ENCODE data around the gene IL22RA1.

The IL22RA1 gene

DNA sequence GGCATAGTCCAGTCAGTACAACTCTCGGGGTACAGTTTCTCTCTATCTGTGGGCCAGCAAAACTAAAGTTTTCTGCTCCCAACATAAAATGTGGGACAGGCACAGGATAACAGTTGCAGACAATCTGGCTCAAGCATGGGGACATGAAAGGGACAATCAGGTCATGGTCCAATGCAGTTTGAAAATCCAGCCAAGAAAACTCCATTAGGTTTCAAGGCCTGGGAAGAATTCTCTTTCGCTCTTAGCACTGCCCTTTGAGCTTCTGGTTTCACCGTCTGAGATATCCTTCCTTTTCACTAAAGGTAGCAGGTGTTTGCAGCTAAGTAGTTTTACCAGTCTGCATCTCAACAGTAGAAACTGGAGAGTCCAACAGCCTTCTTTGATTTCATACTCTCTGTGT, 21.1 kb upstream of the IL22RA1 start:
- no peak for DNase-seq

DNA sequence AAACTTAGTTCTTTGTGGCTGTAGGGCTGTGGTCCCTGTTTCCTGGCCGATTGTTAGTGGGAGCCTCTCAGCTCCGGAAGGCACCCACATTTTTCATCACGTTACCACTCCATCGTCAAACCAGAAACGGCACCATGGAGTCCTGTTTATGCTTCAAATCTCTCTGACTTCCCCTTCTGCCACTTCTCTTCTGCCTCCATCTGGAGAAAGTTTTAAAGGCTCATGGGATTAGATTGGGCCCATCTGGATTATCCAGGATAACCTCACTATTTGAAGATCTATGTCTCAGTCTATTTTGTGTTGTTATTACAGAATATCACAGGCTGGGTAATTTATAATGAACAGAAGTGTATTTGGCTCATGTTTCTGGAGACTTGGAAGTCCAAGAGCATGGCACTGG, 19.3 kb upstream of the IL22RA1 start:
- DNase-seq, result no peak

DNA sequence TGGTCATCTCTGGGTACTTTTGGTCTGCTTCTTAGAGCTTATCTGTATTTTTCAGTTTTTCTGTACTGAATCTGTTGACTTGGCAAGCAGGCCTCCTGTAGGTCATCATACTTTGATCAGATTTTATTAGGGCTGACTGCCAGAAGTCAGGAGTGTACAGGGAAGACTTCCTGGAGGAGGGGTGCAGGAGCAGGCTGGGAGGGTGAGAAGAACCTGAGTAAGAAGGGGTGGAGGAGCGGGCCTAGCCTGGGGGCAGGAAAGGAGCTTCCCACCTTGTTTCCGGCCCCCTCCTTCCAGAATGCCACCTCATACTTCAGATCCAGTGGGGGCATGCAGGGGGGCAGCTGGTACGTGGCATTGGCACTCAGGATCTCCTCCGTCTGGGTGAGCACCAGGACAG, 18.3 kb upstream of the IL22RA1 start:
- no peak for DNase-seq

DNA sequence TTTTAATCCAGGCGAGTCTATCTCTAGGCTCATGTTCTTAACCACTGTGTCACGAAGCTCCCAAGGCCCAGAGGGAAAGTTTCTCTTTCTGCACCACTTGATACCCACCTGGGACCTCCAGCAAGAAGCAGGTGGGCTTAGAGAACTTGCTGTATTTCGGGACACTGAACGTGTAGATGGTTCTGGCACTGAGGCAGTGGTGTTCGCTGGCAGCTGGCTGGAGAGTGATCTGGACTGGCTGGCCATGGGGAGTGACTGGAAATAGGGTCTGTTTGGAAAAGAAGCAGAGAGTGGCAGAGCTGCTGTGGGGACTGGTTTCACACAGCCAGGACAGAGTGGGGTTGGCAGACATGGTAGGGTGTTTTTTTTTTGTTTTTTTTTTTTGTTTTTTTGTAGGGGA, 16.4 kb upstream of the IL22RA1 start:
- no peak for DNase-seq

DNA sequence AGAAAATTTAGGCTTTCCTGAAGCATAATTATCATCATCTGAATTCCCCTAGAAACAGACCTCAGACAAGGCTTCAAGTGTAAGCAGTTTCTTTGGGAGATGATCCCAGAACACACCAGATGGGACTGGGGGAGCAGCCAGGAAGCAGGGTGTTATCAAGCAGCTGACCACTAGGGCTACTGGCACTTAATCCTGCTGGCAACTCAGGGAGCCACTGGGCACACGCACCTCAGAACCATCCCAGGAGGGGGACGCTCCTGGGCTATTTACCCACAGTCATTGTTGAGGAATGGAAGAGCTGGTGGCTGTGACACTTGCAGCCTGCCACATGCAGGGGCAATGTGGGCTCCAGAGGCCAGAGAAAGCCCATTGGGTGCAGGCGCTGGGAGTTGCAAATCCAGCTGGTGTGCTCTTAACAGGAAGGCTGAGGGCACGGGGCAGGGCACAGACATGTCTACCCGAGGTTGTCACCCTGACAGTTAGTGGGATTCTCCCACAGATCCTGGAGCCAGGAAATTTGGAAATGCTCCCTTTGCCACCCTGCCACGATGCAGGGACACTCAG, 15.1 kb upstream of the IL22RA1 start:
- no peak for DNase-seq

DNA sequence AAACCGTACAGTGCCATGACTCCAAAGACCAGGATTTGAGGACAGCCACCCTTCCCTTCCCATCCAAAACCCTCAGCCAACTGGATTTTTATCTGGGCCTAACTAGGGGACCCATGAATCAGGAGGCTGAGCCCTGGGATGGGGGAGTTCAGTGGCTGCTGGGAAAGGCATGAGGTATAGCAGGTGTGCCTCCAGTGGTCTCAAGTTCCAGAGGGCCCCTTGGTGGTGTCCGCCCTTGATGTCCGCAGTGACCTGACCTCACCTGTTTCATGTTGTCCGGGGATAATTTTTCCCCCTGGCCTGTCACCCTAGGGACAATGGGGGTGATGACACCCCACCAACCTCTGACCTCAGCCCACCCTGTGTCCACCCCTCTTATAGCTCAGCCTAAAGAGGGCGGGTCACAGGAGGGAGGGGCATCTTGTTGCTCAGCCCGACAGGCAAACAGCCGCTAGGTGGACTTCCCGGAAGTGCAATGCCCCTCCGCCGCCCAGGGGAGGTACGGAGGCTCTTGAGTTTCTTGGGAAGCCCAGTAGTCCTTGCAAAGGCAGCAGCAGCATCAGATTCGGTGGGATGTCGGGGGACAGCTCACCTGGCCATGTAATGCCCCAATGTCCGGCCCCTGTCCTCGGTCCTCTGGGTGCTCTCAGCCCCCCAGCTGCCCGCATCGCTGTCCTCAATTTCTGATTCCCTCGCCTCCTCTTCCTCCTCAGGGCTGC, 13.8 kb upstream of the IL22RA1 start:
- DNase-seq, result no peak

DNA sequence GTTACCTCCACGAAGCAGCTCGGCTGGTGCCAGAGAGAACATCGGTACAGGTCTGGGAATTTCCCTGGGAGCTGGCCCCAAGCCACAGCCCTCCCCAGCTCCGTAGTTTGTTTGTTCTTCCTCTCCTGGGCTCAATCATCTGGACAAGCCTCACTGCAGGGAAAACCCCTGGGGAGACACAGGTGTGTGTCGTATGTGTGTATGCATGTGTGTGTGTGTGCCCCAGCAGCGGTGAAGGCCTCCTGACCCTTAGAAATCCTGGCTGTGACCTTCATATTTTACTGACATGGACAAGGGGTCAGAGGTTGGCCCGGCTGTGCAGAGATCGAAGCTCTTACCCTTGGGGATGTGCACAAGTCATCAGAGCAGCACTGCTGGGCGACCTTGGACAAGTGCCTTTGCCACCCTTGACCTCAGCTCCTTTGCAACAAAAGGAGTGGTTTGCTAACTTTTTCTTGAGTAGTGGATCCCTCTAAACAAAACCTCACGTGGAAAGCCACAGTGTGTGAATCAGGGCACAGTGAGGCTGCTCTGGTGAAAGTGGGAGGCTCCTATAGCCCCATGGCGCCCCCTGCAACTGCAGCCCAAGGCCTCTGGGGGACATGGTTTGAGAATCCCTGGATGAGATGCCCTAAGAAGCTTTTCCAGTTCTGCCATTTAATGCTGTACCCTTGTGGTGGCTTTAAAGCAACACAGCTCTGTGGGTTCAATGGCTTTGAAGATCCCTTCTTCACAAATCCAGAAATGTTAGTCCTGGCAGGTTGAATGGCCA, 12.3 kb upstream of the IL22RA1 start:
- no peak for DNase-seq

DNA sequence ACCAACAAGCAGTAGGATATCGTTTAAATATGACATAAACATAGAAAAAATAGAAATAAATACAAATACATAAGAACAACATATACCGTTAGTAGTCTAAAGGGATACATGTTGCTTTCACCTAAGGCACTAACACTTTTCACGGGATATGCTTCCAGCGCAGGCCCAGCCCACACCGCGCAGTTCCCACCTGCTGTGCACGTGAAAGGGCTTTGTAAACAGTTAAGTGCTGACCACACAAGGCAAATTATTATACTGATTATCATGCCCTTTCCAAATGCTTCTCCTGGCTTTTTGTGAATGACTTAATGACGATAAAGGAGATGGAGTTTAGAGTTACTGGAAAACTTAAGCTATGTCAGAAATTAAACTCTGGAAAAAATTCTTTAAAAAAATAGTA, 11.3 kb upstream of the IL22RA1 start:
- no peak for DNase-seq

DNA sequence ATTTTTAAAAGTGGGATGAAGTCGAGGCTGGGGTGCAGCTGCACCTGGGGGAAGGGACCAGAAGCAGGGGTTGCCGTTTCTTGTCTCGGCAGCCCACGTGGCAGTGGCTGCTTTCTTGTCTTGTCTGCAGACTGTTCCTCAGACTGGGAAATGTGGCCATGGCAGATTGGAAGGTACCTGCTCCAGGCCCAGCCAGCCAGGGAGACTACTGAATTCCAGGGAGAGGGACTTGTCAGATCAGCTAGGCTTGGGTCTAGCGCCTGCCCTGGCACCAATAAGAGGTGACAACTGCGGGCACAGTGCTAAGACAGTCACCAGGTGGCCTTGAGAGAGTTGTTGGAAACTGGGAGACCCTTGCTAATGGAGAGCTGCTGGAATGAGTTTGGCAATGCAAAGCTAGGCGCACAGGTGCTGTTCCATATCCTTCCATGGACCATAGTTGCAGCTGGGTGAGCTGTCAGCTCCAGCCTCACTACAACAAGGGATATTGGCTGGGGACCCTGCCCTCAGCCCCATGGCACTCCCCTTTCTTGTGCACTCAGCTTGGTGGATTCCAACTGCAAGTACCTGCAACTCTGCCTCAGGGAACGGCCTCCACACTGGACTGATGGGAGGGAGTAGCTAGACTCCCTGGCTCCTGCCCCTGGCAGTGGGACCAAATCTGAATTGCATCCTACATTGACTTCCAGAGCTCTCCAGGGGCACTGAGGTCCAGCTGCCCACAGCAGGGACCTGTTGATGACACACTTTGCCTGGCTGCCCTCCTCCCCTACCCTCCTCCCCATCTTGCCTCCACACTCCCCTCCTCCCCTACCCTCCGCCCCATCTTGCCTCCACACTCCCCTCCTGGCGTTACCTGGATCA, 9.9 kb upstream of the IL22RA1 start:
- DNase-seq, result no peak

DNA sequence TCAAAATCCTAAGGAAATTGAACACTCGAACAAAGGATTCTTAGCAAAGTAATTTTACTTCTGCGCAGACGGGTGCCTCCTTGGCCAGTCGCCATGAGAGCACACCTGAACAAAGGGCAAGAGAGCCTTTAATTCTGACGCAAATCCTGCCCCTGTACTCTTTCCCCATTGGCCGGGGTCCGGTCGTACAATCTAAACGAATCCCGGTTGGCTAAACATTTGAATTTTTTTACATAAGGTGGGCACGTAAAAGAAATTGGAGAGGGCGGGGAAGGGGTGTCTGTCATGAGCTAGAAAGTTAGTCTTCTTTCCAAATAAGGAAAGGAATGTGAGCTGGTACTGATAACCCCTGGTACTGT, 8.2 kb upstream of the IL22RA1 start:
- no peak for DNase-seq

DNA sequence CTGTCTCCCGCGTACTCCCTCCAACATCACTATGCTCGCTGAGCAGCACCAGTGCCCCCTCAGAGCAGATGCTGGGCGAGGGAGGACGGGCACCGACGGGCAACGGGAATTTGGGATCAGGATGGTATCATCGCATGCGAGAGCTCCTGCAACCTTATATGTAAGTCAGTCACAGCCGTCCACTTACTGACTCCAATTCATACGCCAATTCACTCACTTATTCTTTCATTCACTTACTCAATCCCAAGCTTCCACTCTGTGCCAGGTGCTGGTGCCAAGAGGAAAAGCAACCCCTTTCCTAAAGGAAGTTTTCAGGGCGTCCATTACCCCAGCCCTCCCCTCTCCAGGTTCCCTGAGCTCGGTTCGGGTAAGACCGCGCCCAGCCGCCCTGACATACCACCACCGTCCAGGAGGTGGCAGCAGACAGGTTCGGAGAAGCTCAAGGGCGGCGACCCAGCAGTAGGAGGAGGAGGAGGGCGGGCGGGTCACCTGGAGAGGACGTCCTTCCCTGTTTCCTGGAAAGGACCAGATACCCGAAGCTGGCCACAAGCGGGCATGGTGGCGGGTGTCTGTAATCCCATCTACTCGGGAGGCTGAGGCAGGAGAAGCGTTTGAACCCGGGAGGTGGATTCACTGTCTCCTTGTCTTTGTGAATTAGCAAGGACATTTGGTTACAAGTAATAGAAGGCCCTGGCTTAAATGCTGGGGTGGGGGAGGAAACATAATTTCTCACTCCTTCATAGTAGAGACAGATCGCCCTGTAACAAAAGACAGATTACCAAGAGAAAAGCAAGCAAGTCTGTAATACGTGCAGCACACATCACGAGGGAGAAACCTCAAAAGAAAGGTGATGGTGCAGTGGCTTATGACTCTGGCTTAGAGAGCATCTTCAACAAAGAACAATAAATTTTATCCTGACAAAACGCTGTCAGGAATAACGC, 7.6 kb upstream of the IL22RA1 start:
- DNase-seq, result peak; percentile 65 to 84 (median 73)

DNA sequence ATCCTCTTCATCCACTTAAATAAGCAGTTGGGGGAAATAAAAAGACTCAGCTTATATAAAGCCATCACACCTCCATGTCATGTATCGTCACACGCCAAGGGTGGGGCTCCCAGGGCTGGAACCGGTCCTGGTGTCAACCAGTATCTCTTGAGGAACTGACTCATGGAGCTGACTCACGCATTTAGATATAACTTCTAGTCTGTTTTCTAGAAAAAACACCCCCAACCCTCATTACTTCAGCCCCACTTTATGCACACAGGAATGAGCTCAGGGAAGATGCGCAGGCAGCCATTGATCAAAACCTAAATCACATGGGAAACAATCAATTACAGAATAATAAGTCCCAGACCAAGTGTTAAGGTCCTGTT, 6.9 kb upstream of the IL22RA1 start:
- peak in 1 of 5 donors; percentile 14 for DNase-seq

DNA sequence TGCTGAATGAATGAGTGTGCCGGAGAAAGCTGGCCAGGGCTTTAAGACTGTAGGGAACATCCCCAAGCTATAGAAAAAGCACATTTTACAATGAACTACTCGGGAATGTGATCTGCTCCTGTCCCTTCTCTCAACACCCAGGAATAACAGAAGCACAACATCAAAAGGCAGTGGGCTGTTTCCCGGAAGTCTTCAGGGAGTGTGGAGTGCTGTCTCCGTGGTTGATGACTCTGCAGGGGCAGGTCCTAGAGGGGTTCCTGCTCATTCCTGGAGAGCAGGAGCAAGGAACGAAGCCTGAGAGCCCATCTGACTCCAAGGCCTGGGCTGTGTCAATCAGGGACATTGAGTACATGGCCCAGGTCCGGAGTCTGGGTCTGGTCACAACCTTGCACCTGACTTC, 4.9 kb upstream of the IL22RA1 start:
- no peak for DNase-seq

DNA sequence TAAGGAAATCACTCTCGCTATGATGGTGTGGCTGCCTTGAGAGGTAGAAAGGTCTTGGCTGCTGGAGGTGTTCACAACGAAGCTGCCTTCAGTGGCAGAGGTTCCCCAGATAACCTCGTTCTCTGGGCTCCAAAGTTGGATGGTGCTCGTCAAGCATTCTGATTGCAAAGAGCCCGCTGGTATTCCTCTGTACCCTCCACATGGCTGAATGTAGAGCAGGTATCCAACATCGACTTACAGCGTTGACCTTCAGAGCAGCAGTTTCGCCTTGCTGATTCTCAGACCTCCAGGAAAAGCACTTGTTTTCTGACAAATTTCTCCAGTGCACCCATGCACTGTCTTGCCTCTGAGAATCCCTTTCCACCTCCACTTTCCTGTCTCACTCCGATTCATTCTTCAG, 4.3 kb upstream of the IL22RA1 start:
- no peak for DNase-seq

DNA sequence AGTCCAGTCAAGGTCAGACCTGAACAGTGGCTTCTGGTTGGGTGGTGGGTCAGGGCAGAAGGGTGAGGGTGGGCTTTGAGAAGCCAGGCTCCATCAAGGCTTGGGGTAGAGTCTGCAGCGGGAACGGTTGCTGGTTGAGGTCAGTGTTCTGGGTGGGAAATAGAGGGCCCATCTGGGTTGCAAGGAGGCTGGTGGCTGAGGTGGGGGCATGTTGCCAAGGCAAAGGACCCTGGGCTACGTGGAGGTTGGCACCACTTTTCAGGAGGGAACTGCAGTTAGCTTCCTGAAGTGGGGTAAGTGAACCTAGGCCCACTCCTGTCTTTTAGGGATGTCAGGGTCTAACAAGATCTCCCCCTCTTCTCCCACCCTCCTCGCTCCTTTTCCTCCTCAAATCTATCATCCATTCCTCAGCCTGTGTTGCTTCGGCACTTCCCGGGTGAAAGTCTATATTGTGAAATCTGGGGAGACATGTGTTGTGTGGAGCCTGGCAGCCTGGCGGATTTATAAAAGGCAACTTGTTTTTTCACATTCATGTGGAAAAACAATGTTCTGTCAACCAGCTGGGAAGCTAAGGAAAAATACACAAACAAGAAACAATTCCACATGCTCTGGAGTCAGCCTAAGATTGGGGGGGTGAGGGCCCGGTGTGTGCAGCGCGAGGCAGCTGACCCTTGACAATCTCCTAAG, 1.5 kb downstream of the IL22RA1 start:
- DNase-seq, result no peak

DNA sequence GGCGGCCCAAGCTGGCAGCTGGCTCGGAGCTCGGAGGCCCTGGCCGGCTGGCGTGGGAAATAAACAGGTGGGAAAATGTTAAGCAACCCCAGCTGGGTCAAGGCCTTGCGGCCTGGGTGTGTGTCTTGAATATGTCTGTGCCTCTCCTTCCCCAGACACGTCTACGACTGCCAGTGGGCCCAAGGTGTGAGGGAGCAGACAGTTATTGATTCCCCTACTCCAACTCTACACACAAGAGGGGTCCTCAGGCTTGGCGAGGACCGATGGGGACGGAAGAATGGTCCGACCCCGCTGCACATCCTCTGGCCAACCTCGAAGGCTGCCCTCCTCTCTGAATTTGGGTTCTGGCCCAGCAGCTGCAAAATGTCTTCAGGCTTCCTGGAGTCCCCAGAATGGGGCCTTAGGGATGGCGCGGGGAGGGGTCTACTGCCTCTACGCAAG, 2.2 kb downstream of the IL22RA1 start:
- DNase-seq, result no peak

DNA sequence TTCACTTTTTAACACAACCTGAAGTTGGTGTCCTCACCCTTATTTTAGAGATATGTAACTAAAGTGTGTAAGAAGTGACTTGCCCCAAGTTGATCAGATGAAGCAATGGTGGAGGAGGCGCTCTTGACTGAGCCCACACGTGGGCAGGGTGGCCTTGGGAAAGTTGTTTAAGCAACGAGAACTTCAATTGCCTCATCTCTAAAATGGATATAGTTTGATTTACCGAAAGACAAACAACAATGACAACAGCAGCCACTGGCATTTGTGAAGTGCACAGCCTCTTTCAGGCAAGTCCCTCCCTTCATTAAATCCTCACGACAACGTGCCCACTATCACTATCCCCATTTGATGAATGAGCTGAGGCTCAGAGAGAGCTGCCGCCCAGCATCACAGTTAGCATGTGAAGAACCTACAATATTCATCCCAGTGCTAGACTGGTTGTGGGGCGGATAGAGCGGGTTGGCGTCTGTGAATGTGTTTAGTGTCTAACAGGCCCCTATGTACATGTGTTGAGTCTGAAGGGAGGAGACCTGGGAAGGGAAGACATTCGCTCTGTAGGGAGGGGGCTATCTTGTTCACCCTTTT, 3.0 kb downstream of the IL22RA1 start:
- DNase-seq, result no peak

DNA sequence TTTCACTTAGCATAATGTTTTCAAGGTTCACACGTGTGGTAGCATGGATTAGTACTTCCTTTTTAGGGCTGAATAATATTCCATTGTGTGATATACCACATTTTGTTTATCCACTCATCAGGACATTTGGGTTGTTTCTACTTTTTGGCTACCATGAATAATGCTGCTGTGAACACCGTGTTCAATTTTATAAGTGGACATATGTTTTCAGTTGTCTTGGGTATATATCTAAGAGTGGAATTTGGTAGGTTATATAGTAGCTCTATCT, 3.8 kb downstream of the IL22RA1 start:
- DNase-seq, result no peak

DNA sequence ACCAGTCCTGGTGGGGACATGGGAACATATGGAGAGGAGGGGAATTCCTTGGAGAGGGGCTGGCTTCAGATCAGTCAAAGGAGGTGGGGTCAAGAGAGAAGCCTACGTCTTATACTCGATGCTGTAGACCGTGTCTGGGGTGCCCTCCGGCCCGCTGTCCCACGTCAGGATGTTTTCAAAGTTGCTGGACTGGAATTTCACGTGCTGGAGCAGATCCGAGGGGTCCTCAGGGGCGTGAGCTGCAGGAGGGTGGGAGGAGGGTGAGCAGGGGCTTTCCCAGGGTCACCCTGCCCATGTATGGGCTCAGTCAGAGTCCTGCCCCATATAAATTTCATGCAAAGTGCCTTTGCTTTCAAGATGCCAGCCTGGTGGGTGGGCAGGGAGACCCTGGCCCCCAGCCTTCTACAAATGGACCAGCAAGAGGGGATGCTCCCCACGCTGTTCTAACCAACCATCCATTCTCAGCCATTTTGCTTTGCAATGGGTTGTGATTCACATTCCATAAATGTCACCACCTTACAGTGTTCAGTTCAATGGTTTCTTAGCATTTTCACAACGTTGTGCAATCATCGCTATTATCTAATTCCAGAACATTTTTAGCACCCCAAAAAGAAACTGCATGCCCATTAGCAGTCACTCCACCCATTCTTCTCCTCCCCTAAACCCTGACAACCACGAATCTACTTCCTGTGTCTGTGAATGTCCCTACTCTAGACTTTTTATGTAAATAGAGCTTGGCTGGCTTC, 4.3 kb downstream of the IL22RA1 start:
- no peak for DNase-seq

DNA sequence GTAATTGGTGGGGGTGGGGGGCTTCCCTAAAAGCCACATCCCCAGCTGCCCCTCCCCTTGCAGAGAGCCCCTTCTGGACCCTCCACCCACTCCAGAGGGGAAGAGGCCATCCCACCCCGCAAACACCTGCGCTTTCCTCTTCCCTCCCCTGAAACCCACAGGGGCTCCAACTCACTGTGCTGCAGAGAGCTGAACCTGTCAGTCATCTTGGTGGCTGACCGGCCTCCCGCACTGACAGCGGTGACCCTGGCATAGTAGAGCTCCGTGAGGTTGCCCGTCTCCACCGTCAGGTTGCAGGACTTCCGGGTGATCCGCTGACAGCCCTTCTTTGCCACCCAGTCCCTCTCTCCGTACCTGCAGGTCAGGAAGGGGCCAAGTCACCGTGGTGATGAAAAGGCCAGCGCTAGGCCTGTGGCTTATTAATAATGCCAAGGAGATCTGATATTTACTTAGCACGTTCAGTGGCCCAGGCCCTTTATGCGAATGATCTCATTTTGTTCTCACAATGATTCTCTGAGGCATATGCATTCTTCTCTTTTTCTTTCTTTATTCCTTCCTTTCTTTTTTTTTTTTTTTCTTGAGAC, 5.9 kb downstream of the IL22RA1 start:
- DNase-seq, result no peak

Measured in T-helper 1 cell (primary cell).